ENCODE measurements around the gene CEP85L.

DNA sequence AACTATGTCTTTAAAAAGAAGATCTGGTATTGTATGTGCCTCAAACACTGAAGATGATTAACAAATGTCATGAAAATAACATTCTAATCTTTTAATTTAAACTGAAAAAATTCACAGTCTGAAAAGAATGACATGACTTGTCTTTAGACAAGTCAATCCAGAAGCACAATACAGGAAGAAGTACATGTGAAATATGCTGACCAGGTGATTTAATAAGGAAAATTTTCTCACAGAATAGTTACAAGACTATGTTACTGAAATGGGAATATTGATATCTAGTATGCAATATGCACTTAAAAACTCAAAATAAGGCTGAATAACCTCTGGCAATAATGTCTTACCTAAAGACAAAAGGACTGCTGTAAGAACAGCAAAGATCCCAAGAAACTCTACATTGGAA, 13.1 kb downstream of the CEP85L start:
- TF ChIP-seq, protein P1, sequence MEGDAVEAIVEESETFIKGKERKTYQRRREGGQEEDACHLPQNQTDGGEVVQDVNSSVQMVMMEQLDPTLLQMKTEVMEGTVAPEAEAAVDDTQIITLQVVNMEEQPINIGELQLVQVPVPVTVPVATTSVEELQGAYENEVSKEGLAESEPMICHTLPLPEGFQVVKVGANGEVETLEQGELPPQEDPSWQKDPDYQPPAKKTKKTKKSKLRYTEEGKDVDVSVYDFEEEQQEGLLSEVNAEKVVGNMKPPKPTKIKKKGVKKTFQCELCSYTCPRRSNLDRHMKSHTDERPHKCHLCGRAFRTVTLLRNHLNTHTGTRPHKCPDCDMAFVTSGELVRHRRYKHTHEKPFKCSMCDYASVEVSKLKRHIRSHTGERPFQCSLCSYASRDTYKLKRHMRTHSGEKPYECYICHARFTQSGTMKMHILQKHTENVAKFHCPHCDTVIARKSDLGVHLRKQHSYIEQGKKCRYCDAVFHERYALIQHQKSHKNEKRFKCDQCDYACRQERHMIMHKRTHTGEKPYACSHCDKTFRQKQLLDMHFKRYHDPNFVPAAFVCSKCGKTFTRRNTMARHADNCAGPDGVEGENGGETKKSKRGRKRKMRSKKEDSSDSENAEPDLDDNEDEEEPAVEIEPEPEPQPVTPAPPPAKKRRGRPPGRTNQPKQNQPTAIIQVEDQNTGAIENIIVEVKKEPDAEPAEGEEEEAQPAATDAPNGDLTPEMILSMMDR (IDR thresholded peaks at IDR 0.05), result no peak
- TF ChIP-seq EZH2 (IDR thresholded peaks at IDR 0.05) (no peak), EZH2phosphoT487 (IDR thresholded peaks at IDR 0.05) (no peak)
